Parathyroid adenoma (tissue), 2 donors: ENCODE measurements around the gene VWA1.
"Not testable (repeated sequence)": the region's sequence is repeated elsewhere in the genome, so short reads cannot be mapped to it uniquely, and the experiment has no call there.

Experiments
- H2AFZ ChIP-seq: fragments of 300-600 bp; sonication (generic); one replicate; pipeline ENCODE4 v1.7.0; 2017; ENCODE audit warnings: antibody characterized with exemption, mild to moderate bottlenecking
- H3K27ac ChIP-seq: fragments of 300-600 bp; sonication (generic); one replicate; pipeline ENCODE4 v1.7.0; 2017
- H3K27me3 ChIP-seq: fragments of 300-600 bp; sonication (generic); one replicate; pipeline ENCODE4 v1.7.0; 2017; ENCODE audit warnings: low read length; ENCODE audit not compliant: control insufficient read depth, insufficient read depth
- H3K36me3 ChIP-seq: fragments of 300-600 bp; sonication (generic); one replicate; pipeline ENCODE4 v1.7.0; 2017; ENCODE audit warnings: low read length; ENCODE audit not compliant: control insufficient read depth, insufficient read depth
- H3K4me1 ChIP-seq: fragments of 300-600 bp; sonication (generic); one replicate; pipeline ENCODE4 v1.7.0; 2017; ENCODE audit warnings: control low read depth
- H3K4me2 ChIP-seq: fragments of 300-600 bp; sonication (generic); one replicate; pipeline ENCODE4 v1.7.0; 2017; ENCODE audit warnings: low read length
- H3K4me3 ChIP-seq: fragments of 300-600 bp; sonication (generic); one replicate; pipeline ENCODE4 v1.7.0; 2017; ENCODE audit warnings: low read depth, low read length
- H3K79me2 ChIP-seq: fragments of 300-600 bp; sonication (generic); one replicate; pipeline ENCODE4 v1.7.0; 2017; ENCODE audit warnings: control low read depth
- H3K9ac ChIP-seq: fragments of 300-600 bp; sonication (generic); one replicate; pipeline ENCODE4 v1.7.0; 2017; ENCODE audit warnings: mild to moderate bottlenecking
- H3K9me3 ChIP-seq: fragments of 300-600 bp; sonication (generic); one replicate; pipeline ENCODE4 v1.7.0; 2017; ENCODE audit warnings: low read length; ENCODE audit not compliant: control insufficient read depth
- TF ChIP-seq, protein P1 (sequence below): fragments of 300-600 bp; sonication (generic); IDR thresholded peaks from one replicate; pipeline ENCODE4 v1.7.0; 2017; ENCODE audit warnings: antibody characterized with exemption, mild to moderate bottlenecking
- donor health status: primary hyperparathyroidism.

The VWA1 gene

DNA sequence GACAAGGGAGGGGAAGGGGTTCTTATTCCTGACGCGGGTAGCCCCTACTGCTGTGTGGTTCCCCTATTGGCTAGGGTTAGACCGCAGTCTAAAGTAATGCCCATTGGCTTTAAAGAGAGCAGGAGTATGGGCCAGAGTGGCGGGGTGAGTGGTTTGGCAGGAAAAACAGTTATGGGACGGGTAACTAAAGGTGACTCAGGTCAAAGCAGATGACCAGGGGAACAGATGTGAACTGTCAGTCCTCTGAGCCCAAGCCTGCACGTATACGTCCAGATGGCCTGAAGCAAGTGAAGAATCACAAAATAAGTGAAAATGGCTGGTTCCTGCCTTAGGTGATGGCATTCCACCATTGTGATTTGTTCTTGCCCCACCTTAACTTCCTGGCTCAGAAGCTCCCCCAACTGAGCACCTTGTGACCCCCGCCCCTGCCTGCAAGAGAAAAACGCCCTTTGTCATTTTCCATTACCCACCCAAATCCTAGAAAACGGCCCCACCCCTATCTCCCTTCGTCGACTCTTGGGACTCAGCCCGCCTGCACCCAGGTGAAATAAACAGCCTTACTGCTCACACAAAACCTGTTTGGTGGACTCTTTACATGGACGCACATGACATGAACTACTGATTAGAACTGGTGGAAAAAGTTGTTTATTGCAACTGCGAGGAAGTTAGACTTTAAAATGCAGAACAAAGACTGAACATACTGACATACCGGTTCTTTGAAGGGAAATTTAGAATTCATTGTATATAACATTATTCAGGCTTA lies 35.3 kb downstream of the VWA1 start:
- Histone ChIP-seq H3K4me1 (no peaks in the 10 kb centered on the region), H3K79me2 (peaks cover 7% of the 10 kb centered on the region), H3K9ac (no peak overlapping the region), H3K27ac (peak overlapping the region; percentile 63), H3K9me3 (no peaks in the 10 kb centered on the region), H3K4me2 (peak overlapping the region; percentile 98), H3K27me3 (no peaks in the 10 kb centered on the region), H3K4me3 (peak overlapping the region; percentile 86), H3K36me3 (no peaks in the 10 kb centered on the region), H2AFZ (peak overlapping the region; percentile 76)
- TF ChIP-seq, protein P1, sequence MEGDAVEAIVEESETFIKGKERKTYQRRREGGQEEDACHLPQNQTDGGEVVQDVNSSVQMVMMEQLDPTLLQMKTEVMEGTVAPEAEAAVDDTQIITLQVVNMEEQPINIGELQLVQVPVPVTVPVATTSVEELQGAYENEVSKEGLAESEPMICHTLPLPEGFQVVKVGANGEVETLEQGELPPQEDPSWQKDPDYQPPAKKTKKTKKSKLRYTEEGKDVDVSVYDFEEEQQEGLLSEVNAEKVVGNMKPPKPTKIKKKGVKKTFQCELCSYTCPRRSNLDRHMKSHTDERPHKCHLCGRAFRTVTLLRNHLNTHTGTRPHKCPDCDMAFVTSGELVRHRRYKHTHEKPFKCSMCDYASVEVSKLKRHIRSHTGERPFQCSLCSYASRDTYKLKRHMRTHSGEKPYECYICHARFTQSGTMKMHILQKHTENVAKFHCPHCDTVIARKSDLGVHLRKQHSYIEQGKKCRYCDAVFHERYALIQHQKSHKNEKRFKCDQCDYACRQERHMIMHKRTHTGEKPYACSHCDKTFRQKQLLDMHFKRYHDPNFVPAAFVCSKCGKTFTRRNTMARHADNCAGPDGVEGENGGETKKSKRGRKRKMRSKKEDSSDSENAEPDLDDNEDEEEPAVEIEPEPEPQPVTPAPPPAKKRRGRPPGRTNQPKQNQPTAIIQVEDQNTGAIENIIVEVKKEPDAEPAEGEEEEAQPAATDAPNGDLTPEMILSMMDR, result no peak

DNA sequence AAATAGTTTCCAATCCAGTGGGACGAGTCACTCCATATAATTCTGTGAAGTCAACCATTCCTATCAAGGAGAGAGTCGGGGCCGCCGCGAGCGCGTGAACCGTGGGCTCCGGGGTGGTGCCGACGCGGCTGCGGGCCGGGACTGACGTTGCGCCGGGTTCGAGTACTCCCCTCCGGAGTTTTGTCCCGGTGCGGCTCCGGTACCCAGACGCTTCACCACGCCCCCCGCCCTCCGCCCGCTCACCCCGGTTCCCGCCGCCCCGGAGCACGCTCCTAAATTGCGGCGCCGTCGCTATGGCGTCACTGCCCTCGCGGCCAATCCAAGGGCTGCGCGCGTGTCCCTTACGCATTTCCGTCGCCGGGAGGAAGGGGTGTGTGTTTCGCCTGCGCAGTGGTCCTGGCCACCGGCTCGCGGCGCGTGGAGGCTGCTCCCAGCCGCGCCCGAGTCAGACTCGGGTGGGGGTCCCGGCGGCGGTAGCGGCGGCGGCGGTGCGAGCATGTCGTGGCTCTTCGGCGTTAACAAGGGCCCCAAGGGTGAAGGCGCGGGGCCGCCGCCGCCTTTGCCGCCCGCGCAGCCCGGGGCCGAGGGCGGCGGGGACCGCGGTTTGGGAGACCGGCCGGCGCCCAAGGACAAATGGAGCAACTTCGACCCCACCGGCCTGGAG lies 36.0 kb downstream of the VWA1 start, which contains the start of gene ATAD3B:
TSS of gene ATAD3B (plus strand) at position 377 of the 664 bp plus-strand sequence. CDS start at position 497, 120 bp downstream.
- no peaks in the 10 kb centered on the region for H3K9me3 ChIP-seq
- no peaks in the 10 kb centered on the region for H3K36me3 ChIP-seq
- peak within 1 kb of the TSS; percentile 86 for H3K4me3 ChIP-seq
- H3K9ac ChIP-seq, result no peak within 1 kb of the TSS
- H3K4me1 ChIP-seq, result no peaks in the 10 kb centered on the region
- peaks cover 7% of the 10 kb centered on the region for H3K79me2 ChIP-seq
- TF ChIP-seq, protein P1, result no peak
- H3K4me2 ChIP-seq, result peak within 1 kb of the TSS; percentile 98
- peak within 1 kb of the TSS; percentile 76 for H2AFZ ChIP-seq
- no peaks in the 10 kb centered on the region for H3K27me3 ChIP-seq
- peak within 1 kb of the TSS; percentile 63 for H3K27ac ChIP-seq

DNA sequence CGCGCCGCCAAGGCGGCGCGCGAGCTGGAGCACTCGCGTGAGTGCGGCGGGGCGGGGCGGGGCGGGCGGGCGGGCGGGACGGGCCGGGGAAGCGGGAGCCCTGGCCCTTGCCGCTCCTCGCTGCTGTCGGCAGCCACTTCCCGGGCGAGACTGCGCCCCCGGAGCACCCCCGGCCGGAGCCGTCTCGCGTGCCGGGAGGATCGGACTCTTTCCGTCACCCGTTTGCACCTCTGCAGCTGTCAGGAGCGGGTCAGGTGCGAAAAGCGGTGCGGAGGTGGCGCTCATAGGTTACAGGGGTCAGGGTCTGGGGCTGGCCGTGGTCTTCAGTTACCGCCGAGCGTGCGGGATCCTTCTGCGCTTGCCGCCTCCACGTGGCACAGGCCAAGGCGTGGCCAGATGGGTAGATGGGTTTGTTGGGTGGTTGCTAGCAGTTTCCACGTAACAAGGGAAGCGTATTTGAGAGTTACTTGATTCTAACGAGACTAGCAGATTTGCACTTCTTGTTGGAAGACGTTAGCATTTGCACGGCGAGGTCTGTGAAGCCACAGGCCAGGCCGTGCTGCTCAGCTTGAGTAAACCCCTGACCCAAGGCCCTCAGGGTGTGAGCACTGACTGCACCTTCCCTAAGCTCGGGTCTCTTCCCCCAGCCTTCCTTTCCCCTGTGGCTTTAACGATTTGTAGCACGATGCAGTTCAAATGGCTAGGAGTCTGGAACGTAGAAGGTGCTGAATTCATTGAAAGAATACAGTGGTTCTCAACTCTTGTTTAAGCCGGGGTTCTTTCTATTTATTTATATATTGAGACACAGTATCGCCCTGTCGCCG lies 36.8 kb downstream of the VWA1 start:
- not testable (repeated sequence) for H3K4me1 ChIP-seq, H3K9ac ChIP-seq, H2AFZ ChIP-seq, H3K9me3 ChIP-seq, H3K27me3 ChIP-seq, H3K27ac ChIP-seq, H3K36me3 ChIP-seq, H3K4me3 ChIP-seq, H3K79me2 ChIP-seq
- peak overlapping the region; percentile 73 for H3K4me2 ChIP-seq

DNA sequence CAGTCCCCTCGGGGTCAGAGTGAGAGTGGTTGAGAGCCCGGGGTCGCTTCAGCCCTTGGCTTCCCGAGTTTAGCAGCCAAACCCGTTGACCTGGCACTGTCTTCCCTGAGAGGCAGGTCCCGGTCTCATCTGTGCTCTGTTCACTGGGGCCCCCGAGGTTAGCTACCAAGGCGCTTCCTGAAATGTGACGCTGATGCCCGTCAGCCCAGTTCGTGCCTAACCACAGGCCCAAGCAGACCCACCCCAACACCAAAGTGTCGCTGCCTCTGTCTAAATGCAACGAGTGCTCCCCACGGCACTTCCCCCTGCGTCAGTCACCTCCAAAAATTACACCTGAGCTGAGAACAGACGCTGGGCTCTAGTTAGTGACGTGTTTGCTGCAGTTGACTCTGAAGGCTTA lies 40.5 kb downstream of the VWA1 start:
- H3K36me3 ChIP-seq, H3K9me3 ChIP-seq, H3K27ac ChIP-seq, H3K4me2 ChIP-seq, H3K79me2 ChIP-seq, H3K4me1 ChIP-seq, H3K9ac ChIP-seq, H3K27me3 ChIP-seq, H3K4me3 ChIP-seq, H2AFZ ChIP-seq: not testable (repeated sequence)

DNA sequence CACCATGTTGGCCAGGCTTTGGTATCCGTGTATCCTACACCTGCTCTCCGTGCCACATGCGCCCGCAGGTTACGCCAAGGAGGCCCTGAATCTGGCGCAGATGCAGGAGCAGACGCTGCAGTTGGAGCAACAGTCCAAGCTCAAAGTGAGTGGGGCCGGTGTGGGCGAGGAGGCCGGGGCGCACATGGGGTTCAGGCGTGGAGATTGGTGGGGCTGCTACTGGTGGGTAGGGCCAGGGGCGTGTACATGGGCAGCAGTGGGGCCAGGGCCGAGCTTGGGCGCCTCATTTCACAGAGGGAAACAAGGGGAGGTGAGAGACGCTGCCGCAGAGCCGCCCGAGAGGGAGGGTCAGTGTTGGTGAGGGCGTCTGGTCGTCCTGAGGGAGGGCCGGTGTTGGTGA lies 41.7 kb downstream of the VWA1 start:
- H3K9ac ChIP-seq, result no peak overlapping the region
- no peak overlapping the region for H3K4me3 ChIP-seq
- TF ChIP-seq, protein P1, result no peak
- no peak overlapping the region for H3K4me2 ChIP-seq
- no peaks in the 10 kb centered on the region for H3K36me3 ChIP-seq
- H3K79me2 ChIP-seq, result peaks cover 10% of the 10 kb centered on the region
- H3K9me3 ChIP-seq, result no peaks in the 10 kb centered on the region
- no peak overlapping the region for H3K27ac ChIP-seq
- no peak overlapping the region for H2AFZ ChIP-seq
- H3K4me1 ChIP-seq, result no peaks in the 10 kb centered on the region
- H3K27me3 ChIP-seq, result no peaks in the 10 kb centered on the region
